ENCODE results near the gene RPL22.

GRCh38 chr1:6223617-6224016 is 24.2 kb upstream of the RPL22 start:
- TF ChIP-seq, protein P1, sequence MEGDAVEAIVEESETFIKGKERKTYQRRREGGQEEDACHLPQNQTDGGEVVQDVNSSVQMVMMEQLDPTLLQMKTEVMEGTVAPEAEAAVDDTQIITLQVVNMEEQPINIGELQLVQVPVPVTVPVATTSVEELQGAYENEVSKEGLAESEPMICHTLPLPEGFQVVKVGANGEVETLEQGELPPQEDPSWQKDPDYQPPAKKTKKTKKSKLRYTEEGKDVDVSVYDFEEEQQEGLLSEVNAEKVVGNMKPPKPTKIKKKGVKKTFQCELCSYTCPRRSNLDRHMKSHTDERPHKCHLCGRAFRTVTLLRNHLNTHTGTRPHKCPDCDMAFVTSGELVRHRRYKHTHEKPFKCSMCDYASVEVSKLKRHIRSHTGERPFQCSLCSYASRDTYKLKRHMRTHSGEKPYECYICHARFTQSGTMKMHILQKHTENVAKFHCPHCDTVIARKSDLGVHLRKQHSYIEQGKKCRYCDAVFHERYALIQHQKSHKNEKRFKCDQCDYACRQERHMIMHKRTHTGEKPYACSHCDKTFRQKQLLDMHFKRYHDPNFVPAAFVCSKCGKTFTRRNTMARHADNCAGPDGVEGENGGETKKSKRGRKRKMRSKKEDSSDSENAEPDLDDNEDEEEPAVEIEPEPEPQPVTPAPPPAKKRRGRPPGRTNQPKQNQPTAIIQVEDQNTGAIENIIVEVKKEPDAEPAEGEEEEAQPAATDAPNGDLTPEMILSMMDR (IDR thresholded peaks at IDR 0.05): no peak
- TF ChIP-seq POLR2A (IDR thresholded peaks at IDR 0.05) (no peak), POLR2AphosphoS5 (IDR thresholded peaks at IDR 0.05) (no peak), EP300 (IDR thresholded peaks at IDR 0.05) (no peak)
